Smooth muscle cell (in vitro differentiated cells): ENCODE measurements around the gene CRIP2. TPM values are rescaled to one million over a fixed set of nuclear protein-coding genes. Genes with fewer than 3 reads are reported as not detected.

ENCODE experiments used
- DNase-seq: peaks from one replicate; lab custom pipeline; 2025; ENCODE audit not compliant: unreplicated experiment; lab: John Stamatoyannopoulos, UW
- H2AFZ ChIP-seq: fragments of 200-600 bp; sonication (generic); 2 replicates; pipeline ENCODE4 v1.6.0; 2016; ENCODE audit warnings: antibody characterized with exemption, low read depth, mild to moderate bottlenecking
- H3F3A ChIP-seq: fragments of 200-600 bp; sonication (generic); 2 replicates; pipeline ENCODE4 v1.6.0; 2017; ENCODE audit warnings: antibody characterized with exemption, low read depth
- H3K27ac ChIP-seq: fragments of 200-600 bp; sonication (generic); 2 replicates; pipeline ENCODE4 v1.5.1; 2016; ENCODE audit warnings: low read depth, mild to moderate bottlenecking
- H3K27me3 ChIP-seq: fragments of 200-600 bp; sonication (generic); 2 replicates; pipeline ENCODE4 v1.6.1; 2016; ENCODE audit warnings: low read depth, mild to moderate bottlenecking
- H3K36me3 ChIP-seq: fragments of 200-600 bp; sonication (generic); 2 replicates; pipeline ENCODE4 v1.5.1; 2016; ENCODE audit warnings: low read depth
- H3K4me1 ChIP-seq: fragments of 200-600 bp; sonication (generic); 2 replicates; pipeline ENCODE4 v1.5.1; 2016; ENCODE audit warnings: low read depth
- H3K4me2 ChIP-seq: fragments of 200-600 bp; sonication (generic); 2 replicates; pipeline ENCODE4 v1.6.0; 2016; ENCODE audit warnings: mild to moderate bottlenecking
- H3K4me3 ChIP-seq: fragments of 200-600 bp; sonication (generic); 2 replicates; pipeline ENCODE4 v1.5.1; 2016; ENCODE audit warnings: mild to moderate bottlenecking
- H3K79me2 ChIP-seq: fragments of 200-600 bp; sonication (generic); 2 replicates; pipeline ENCODE4 v1.6.0; 2016; ENCODE audit warnings: low read depth, mild to moderate bottlenecking
- H3K9ac ChIP-seq: fragments of 200-600 bp; sonication (generic); 2 replicates; pipeline ENCODE4 v1.6.0; 2016; ENCODE audit warnings: low read depth
- H3K9me3 ChIP-seq: fragments of 200-600 bp; sonication (generic); replicated peaks from 2 replicates; pipeline ENCODE4 v1.5.1; 2016; ENCODE audit warnings: low read depth
- H4K20me1 ChIP-seq: fragments of 200-600 bp; sonication (generic); 2 replicates; pipeline ENCODE4 v1.6.0; 2016; ENCODE audit warnings: low read depth
- WGBS: methylation state at CpG from one replicate; pipeline ENCODE4 v1.1.7; 2016; ENCODE audit warnings: low lambda C conversion rate; 5-methylcytosine and 5-hydroxymethylcytosine counted together
- polyA plus RNA-seq: library from polyadenylated mRNA; unstranded; fragments of >200 nt; fragmentation: Nextera tagmentation; extraction: Ambion mirVana; gene quantifications from 2 replicates; pipeline ENCODE4 v1.2.1, GENCODE V29; 2016
- total RNA-seq: library from RNA; depleted of rRNA; stranded (reverse); fragments of >200 nt; gene quantifications from 2 replicates; pipeline ENCODE4 v1.2.3, GENCODE V29; 2014
- TF ChIP-seq, protein P1 (sequence below): fragments of 200-600 bp; sonication (generic); IDR thresholded peaks from 2 replicates; pipeline ENCODE4 v1.5.1; 2017; ENCODE audit warnings: borderline replicate concordance, mild to moderate bottlenecking, antibody characterized with exemption; ENCODE audit not compliant: insufficient read depth, poor library complexity, severe bottlenecking

The CRIP2 gene
- total and polyA plus RNA-seq, 2 experiments from 2014 or later, result 14.1 to 38.1 TPM

DNA sequence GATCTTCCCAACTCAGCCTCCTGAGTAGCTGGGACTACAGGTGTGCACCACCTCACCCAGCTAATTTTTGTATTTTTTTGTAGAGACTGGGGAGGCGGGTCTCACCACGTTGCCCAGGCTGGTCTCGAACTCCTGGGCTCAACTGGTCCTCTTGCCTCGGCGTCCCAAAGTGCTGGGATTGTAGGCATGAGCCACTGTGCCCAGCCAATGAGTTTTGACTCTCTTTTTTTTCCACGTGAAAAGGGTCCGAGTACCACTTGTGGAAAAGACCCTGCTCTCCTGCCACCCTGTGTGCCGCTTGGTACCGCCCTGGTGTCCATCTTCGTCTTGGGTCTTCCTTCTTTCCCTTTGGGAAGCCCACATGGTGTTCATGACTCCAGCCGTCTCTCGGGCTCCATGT, 34.0 kb downstream of the CRIP2 start:
- Histone ChIP-seq H3K9ac (no peak overlapping the region), H3K27me3 (peaks cover 5% of the 10 kb centered on the region), H3F3A (no peaks in the 10 kb centered on the region), H3K9me3 (no peaks in the 10 kb centered on the region), H3K4me2 (no peak overlapping the region), H3K79me2 (no peaks in the 10 kb centered on the region), H3K4me1 (no peaks in the 10 kb centered on the region), H3K4me3 (no peak overlapping the region), H4K20me1 (no peaks in the 10 kb centered on the region), H2AFZ (no peak overlapping the region), H3K36me3 (no peaks in the 10 kb centered on the region), H3K27ac (no peak overlapping the region)
- TF ChIP-seq, protein P1, sequence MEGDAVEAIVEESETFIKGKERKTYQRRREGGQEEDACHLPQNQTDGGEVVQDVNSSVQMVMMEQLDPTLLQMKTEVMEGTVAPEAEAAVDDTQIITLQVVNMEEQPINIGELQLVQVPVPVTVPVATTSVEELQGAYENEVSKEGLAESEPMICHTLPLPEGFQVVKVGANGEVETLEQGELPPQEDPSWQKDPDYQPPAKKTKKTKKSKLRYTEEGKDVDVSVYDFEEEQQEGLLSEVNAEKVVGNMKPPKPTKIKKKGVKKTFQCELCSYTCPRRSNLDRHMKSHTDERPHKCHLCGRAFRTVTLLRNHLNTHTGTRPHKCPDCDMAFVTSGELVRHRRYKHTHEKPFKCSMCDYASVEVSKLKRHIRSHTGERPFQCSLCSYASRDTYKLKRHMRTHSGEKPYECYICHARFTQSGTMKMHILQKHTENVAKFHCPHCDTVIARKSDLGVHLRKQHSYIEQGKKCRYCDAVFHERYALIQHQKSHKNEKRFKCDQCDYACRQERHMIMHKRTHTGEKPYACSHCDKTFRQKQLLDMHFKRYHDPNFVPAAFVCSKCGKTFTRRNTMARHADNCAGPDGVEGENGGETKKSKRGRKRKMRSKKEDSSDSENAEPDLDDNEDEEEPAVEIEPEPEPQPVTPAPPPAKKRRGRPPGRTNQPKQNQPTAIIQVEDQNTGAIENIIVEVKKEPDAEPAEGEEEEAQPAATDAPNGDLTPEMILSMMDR, result no peak
- WGBS, result 81% methylated on average over 12 of the region's 12 CpGs
- no peak for DNase-seq

DNA sequence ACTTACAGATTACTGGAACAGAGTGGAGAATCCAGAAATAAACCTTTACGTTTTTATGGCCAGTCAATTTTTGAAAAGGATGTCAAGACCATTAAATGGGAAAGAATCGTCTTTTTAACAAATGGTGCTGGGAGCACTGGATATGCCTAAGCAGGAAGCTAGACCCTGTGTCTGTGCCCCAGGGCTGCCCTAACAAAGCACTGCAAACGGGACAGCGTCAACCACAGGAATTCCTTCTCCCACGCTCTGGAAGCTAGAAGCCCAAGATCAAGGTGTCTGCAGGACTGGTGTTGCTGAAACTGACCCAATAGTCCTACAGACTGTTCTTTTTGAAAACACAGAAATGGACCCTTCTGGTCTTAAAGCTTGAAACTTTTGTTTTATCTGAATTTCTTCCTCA, 42.5 kb downstream of the CRIP2 start:
- Histone ChIP-seq H3K9me3 (no peaks in the 10 kb centered on the region), H4K20me1 (no peaks in the 10 kb centered on the region), H3K4me2 (no peak overlapping the region), H3K4me1 (no peaks in the 10 kb centered on the region), H2AFZ (no peak overlapping the region), H3K27ac (no peak overlapping the region), H3K4me3 (no peak overlapping the region), H3K27me3 (no peaks in the 10 kb centered on the region), H3K79me2 (no peaks in the 10 kb centered on the region), H3K9ac (no peak overlapping the region), H3K36me3 (no peaks in the 10 kb centered on the region), H3F3A (no peaks in the 10 kb centered on the region)
- TF ChIP-seq, protein P1, result no peak
- no peak for DNase-seq
- WGBS, result 50% methylated on average over 5 of the region's 5 CpGs

DNA sequence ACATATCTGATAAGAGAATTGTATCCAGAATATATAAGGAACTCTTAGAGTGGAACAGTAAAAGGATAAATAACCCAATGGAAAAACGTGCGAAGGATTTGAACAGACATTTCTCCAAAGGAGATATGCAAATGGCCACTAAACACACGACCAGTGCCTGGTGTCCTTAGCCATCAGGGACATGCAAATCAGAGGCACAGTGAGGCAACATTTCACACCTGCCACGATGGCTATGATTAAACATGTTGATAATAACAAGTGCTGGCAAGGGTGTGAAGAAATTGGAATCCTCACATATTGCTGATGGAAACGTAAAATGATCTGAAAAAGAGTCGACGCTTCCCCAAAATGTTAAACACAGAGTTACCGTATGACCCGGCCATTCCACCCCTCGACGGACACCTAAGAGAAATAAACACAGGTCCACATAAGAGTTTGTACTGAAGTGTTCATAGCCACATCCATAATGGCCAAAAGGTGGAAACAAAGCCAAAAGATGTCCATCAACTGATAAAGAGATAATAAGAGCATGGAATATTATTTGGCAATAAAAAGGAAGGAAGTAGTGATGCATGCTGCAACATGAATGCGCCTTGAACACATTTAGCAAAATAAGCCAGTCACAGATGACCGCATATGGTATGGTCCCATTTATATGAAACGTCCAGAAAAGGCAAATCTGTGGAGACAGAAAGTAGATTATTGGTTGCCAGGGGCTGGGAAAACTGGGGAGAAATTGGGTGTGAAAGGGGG, 45.5 kb downstream of the CRIP2 start:
- no peaks in the 10 kb centered on the region for H3K4me1 ChIP-seq
- no peaks in the 10 kb centered on the region for H3K36me3 ChIP-seq
- TF ChIP-seq, protein P1, result no peak
- 78% methylated on average over 14 of the region's 14 CpGs for WGBS
- H3F3A ChIP-seq, result no peaks in the 10 kb centered on the region
- no peak overlapping the region for H3K4me2 ChIP-seq
- H3K79me2 ChIP-seq, result no peaks in the 10 kb centered on the region
- no peaks in the 10 kb centered on the region for H4K20me1 ChIP-seq
- no peak overlapping the region for H3K4me3 ChIP-seq
- no peaks in the 10 kb centered on the region for H3K9me3 ChIP-seq
- DNase-seq, result no peak
- no peak overlapping the region for H2AFZ ChIP-seq
- H3K27ac ChIP-seq, result no peak overlapping the region
- H3K9ac ChIP-seq, result no peak overlapping the region
- no peaks in the 10 kb centered on the region for H3K27me3 ChIP-seq

DNA sequence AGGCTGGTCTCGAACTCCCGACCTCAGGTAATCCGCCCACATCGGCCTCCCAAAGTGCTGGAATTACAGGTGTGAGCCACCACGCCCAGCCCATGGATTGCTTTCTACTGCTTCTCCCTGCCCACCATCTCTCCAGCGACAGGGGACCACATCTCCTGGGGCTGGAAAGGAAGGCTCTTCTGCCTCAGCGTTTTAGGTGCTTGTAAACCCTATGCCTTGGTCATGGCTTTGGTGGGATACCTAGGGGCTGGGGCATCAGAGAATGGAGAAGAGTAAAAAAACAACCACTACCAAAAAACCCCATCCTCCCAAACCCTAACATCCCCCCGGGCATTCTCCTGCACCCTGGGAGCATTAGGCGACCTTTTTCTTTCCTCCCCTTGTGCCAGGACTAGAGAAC, 50.7 kb downstream of the CRIP2 start:
- H3K4me3 ChIP-seq, result no peak overlapping the region
- WGBS, result 84% methylated on average over 9 of the region's 9 CpGs
- no peak overlapping the region for H3K9ac ChIP-seq
- H3K4me2 ChIP-seq, result no peak overlapping the region
- DNase-seq, result no peak
- no peaks in the 10 kb centered on the region for H3K27me3 ChIP-seq
- no peaks in the 10 kb centered on the region for H4K20me1 ChIP-seq
- no peaks in the 10 kb centered on the region for H3F3A ChIP-seq
- H3K79me2 ChIP-seq, result no peaks in the 10 kb centered on the region
- H3K36me3 ChIP-seq, result no peaks in the 10 kb centered on the region
- no peak overlapping the region for H3K27ac ChIP-seq
- TF ChIP-seq, protein P1, result no peak
- no peak overlapping the region for H2AFZ ChIP-seq
- no peaks in the 10 kb centered on the region for H3K4me1 ChIP-seq
- H3K9me3 ChIP-seq, result no peaks in the 10 kb centered on the region
